ENCODE measurements around the gene SLC2A8. TPM values are rescaled to one million over a fixed set of nuclear protein-coding genes. Genes with fewer than 3 reads are reported as not detected.

SLC2A8 gene
- total RNA-seq, 1 experiment from 2014 or later = 29.0 TPM

DNA sequence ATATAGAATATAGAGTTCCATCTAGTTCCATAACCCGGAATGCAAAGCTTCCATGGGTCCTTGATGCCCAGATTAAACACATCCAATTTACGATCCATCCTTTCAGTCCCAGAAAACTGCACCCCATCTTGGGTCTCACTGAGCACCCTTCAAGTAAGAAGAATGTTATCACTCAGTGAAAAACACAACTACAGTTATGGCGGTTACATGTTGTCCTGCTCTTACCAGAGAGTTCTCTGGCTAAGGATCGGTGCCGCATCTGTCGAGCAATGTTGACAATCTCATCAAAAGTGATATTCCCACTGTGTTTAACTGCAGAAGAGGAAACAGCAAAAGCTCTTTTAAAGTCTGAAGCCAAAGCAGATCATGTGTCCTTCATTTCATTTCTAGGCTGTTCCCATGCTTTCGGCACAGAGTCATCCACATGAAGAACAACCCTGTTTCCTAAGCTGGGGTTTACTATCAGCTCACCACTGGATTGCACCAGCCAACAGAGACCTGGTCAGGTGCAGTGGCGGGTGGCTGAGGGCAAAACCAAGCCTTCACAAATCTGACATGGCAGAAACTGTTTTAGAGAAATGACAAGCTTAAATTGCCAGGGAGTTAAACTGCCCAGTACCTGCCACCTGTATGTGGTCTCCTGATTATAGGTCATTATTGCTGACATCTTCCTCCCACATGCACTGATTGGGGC, 51.3 kb downstream of the SLC2A8 start:
- no peak overlapping the region for H3K27ac ChIP-seq (ENCODE audit: low read length)
- H2AFZ ChIP-seq (ENCODE audit: low read length) = no peak overlapping the region
- peak overlapping the region; percentile 99 for H3K4me2 ChIP-seq (ENCODE audit: low read length)
- peaks cover 56% of the 10 kb centered on the region for H4K20me1 ChIP-seq (ENCODE audit: low read length)
- H3K4me1 ChIP-seq (ENCODE audit: insufficient read depth, low read length) = peaks cover 17% of the 10 kb centered on the region
- H3K27me3 ChIP-seq (ENCODE audit: low read length) = no peaks in the 10 kb centered on the region
- intact Hi-C loops (cut with micrococcal nuclease) = no loop called here
- H3K4me3 ChIP-seq (ENCODE audit: low read length) = peak overlapping the region; percentile 84
- POLR2A ChIA-PET (ENCODE audit: unreplicated experiment) = no interaction called here
- BruUV-seq (replicated peaks) = no TSS peak
- no peak for ATAC-seq
- H3K9ac ChIP-seq (ENCODE audit: low read length) = no peak overlapping the region
- no peaks in the 10 kb centered on the region for H3K9me3 ChIP-seq (ENCODE audit: low read length)
- peaks cover 46% of the 10 kb centered on the region for H3K79me2 ChIP-seq (ENCODE audit: low read length)
- DNase-seq = no peak
- CTCF ChIA-PET = no interaction called here
- no peaks in the 10 kb centered on the region for H3K9me2 ChIP-seq (replicated peaks; ENCODE audit: low read length)
- H3F3A ChIP-seq (ENCODE audit: low read length, unreplicated experiment) = peaks cover 7% of the 10 kb centered on the region
- H3K36me3 ChIP-seq (ENCODE audit: low read depth, low read length) = peaks cover 46% of the 10 kb centered on the region
- no peak for TF ChIP-seq CTCF (conservative IDR thresholded peaks at IDR 0.05; ENCODE audit: low read depth, low read length)
- no peak for TF ChIP-seq EZH2 (IDR thresholded peaks at IDR 0.05; ENCODE audit: low read length, unreplicated experiment)
- TF ChIP-seq EZH2phosphoT487 (IDR thresholded peaks at IDR 0.05; ENCODE audit: borderline replicate concordance, low read length) = no peak

DNA sequence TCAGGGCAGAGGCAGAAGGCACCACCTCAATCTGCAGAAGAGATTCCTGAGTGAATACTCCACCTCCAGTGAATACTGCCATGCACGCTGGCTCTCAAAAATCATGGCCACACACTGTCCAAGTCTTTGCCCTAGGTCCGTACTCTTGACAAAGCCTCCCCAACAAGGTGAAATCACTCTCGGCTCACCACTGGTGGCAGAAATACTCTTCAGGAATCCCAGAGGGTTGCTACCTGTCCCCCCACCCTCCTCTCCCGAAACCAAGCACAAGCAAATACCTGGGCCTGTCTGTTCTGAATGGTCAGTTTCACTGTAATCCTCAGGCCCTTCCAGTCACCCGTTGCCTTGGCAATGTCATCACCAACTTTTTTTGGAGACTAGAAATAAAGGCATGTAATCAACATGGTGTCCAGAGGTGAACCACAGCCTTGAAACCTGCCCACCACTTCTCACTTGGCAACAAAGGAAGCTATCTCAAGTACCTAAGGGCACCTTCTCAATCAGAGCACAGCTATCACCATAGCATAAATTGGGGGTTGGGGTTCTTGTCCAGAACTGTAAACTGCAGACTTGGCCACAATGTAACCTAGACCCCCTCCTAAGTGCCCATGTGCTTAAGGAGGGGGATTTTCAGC, 52.5 kb downstream of the SLC2A8 start:
- H3K36me3 ChIP-seq (ENCODE audit: low read depth, low read length) = peaks cover 46% of the 10 kb centered on the region
- H3K27ac ChIP-seq (ENCODE audit: low read length) = peak overlapping the region; percentile 78; the same call in 1 of the 2 replicates
- peaks cover 13% of the 10 kb centered on the region for H3K4me1 ChIP-seq (ENCODE audit: insufficient read depth, low read length)
- peak overlapping the region; percentile 99 for H3K4me2 ChIP-seq (ENCODE audit: low read length)
- no peaks in the 10 kb centered on the region for H3K9me2 ChIP-seq (replicated peaks; ENCODE audit: low read length)
- no peak overlapping the region for H2AFZ ChIP-seq (ENCODE audit: low read length)
- peaks cover 46% of the 10 kb centered on the region for H3K79me2 ChIP-seq (ENCODE audit: low read length)
- ChIA-PET POLR2A (ENCODE audit: unreplicated experiment) (no interaction called here), CTCF (no interaction called here)
- ATAC-seq (no peak), DNase-seq (no peak)
- H3F3A ChIP-seq (ENCODE audit: low read length, unreplicated experiment) = peaks cover 7% of the 10 kb centered on the region
- peak overlapping the region; percentile 84 for H3K4me3 ChIP-seq (ENCODE audit: low read length)
- intact Hi-C loops (cut with micrococcal nuclease) = no loop called here
- peaks cover 50% of the 10 kb centered on the region for H4K20me1 ChIP-seq (ENCODE audit: low read length)
- no peaks in the 10 kb centered on the region for H3K9me3 ChIP-seq (ENCODE audit: low read length)
- BruUV-seq (replicated peaks) = no TSS peak
- no peaks in the 10 kb centered on the region for H3K27me3 ChIP-seq (ENCODE audit: low read length)
- TF ChIP-seq CTCF (conservative IDR thresholded peaks at IDR 0.05; ENCODE audit: low read depth, low read length) (no peak), EZH2 (IDR thresholded peaks at IDR 0.05; ENCODE audit: low read length, unreplicated experiment) (no peak), EZH2phosphoT487 (IDR thresholded peaks at IDR 0.05; ENCODE audit: borderline replicate concordance, low read length) (no peak)
- H3K9ac ChIP-seq (ENCODE audit: low read length) = peak overlapping the region; percentile 98

- Histone ChIP-seq H3K9me3 (ENCODE audit: low read length) (no peaks in the 10 kb centered on the region), H3K27me3 (ENCODE audit: low read length) (no peaks in the 10 kb centered on the region), H2AFZ (ENCODE audit: low read length) (no peak overlapping the region), H3F3A (ENCODE audit: low read length, unreplicated experiment) (peaks cover 7% of the 10 kb centered on the region), H3K36me3 (ENCODE audit: low read depth, low read length) (peaks cover 42% of the 10 kb centered on the region), H3K9me2 (replicated peaks; ENCODE audit: low read length) (no peaks in the 10 kb centered on the region), H4K20me1 (ENCODE audit: low read length) (peaks cover 50% of the 10 kb centered on the region), H3K4me2 (ENCODE audit: low read length) (peak overlapping the region; percentile 99), H3K4me1 (ENCODE audit: insufficient read depth, low read length) (peaks cover 13% of the 10 kb centered on the region), H3K4me3 (ENCODE audit: low read length) (peak overlapping the region; percentile 84), H3K27ac (ENCODE audit: low read length) (peak overlapping the region; percentile 78), H3K9ac (ENCODE audit: low read length) (peak overlapping the region; percentile 98), H3K79me2 (ENCODE audit: low read length) (peaks cover 46% of the 10 kb centered on the region)
- ATAC-seq = no peak
- intact Hi-C loops (cut with micrococcal nuclease) = no loop called here
- no peak for DNase-seq
- CTCF ChIA-PET = no interaction called here
- BruUV-seq (replicated peaks) = no TSS peak
- POLR2A ChIA-PET (ENCODE audit: unreplicated experiment) = no interaction called here
- TF ChIP-seq EZH2 (IDR thresholded peaks at IDR 0.05; ENCODE audit: low read length, unreplicated experiment) (no peak), EZH2phosphoT487 (IDR thresholded peaks at IDR 0.05; ENCODE audit: borderline replicate concordance, low read length) (no peak), CTCF (conservative IDR thresholded peaks at IDR 0.05; ENCODE audit: low read depth, low read length) (no peak)
These were observed 53.3 kb downstream of the SLC2A8 start for GRCh38 chr9:127450243-127450760.

Measured in PC-3 (cell line).